Ovary (tissue), 3 donors: ENCODE measurements around the gene PDS5B.

Experiments
- CTCF ChIP-seq, 3 donors: fragments of 450-650 bp in 2 of 3; fragments of 200-600 bp in 1 of 3; IDR thresholded peaks; one replicate each; pipeline versions ENCODE4 v1.5.1 to v1.8.0; 2016 to 2022; ENCODE audit warnings: antibody characterized with exemption in 3 of 3, mild to moderate bottlenecking in 1 of 3
- POLR2A ChIP-seq: fragments of 450-650 bp; IDR thresholded peaks from one replicate; pipeline ENCODE4 v1.6.1; 2017; ENCODE audit warnings: antibody characterized with exemption, mild to moderate bottlenecking, moderate library complexity
- donor health status: DM: no; HTN: no; CAD: no.

- TF ChIP-seq CTCF (IDR thresholded peaks at IDR 0.05) (no peak), POLR2A (no peak)
Measured at GRCh38 chr13:32582281-32582680, 4.0 kb upstream of the PDS5B start.
